ENCODE results near the gene NTSR1.

GRCh38 chr20:62664019-62664971, 44.3 kb upstream of the NTSR1 start:
- TF ChIP-seq CTCF (IDR thresholded peaks at IDR 0.05) (no peak), POLR2A (IDR thresholded peaks at IDR 0.05) (no peak)

Data from Peyer's patch (tissue), 4 donors.